OCI-LY3 (cell line): ENCODE measurements around the gene SH3BP5L.
"Not testable (repeated sequence)": the region's sequence is repeated elsewhere in the genome, so short reads cannot be mapped to it uniquely, and the experiment has no call there.

ENCODE experiments used
- H2AFZ ChIP-seq: fragments of 200-600, 300-600 bp; shearing (Covaris generic); 2 replicates; pipeline ENCODE4 v1.6.0; 2014; ENCODE audit warnings: antibody characterized with exemption, low read depth, low read length
- H3K27ac ChIP-seq: fragments of 200-600, 300-600 bp; sonication (generic); 2 replicates; pipeline ENCODE4 v1.5.1; 2014; ENCODE audit warnings: mild to moderate bottlenecking, low read length, moderate library complexity, mixed read lengths
- H3K27me3 ChIP-seq: fragments of 200-600, 300-600 bp; sonication (generic); 2 replicates; pipeline ENCODE4 v1.6.1; 2014; ENCODE audit warnings: low read depth, low read length, mixed read lengths
- H3K36me3 ChIP-seq: fragments of 200-600, 300-600 bp; sonication (generic); replicated peaks from 2 replicates; pipeline ENCODE3; 2014; ENCODE audit warnings: low read depth, low read length, mixed read lengths
- H3K4me1 ChIP-seq: fragments of 300-600, 200-600 bp; sonication (generic); 2 replicates; pipeline ENCODE4 v1.6.1; 2014; ENCODE audit warnings: low read length, mixed read lengths
- H3K4me2 ChIP-seq: fragments of 200-600, 300-600 bp; sonication (generic); 2 replicates; pipeline ENCODE4 v1.6.1; 2014; ENCODE audit warnings: low read length, mixed read lengths
- H3K4me3 ChIP-seq: fragments of 300-600, 200-600 bp; sonication (generic); 2 replicates; pipeline ENCODE4 v1.5.1; 2014; ENCODE audit warnings: antibody characterized with exemption, mild to moderate bottlenecking, low read length, moderate library complexity
- H3K79me2 ChIP-seq: fragments of 300-600, 200-600 bp; shearing (Covaris generic); 2 replicates; pipeline ENCODE4 v1.6.1; 2014; ENCODE audit warnings: mild to moderate bottlenecking, low read length, mixed read lengths
- H3K9ac ChIP-seq: fragments of 300-600, 200-600 bp; shearing (Covaris generic); 2 replicates; pipeline ENCODE4 v1.6.0; 2014; ENCODE audit warnings: mild to moderate bottlenecking, low read length, moderate library complexity
- H3K9me3 ChIP-seq: fragments of 200-600, 300-600 bp; shearing (Covaris generic); 2 replicates; pipeline ENCODE4 v1.6.1; 2014; ENCODE audit warnings: low read length, mixed read lengths; ENCODE audit not compliant: insufficient read depth
- H4K20me1 ChIP-seq: fragments of 200-600, 300-600 bp; sonication (generic); 2 replicates; pipeline ENCODE4 v1.6.1; 2016; ENCODE audit warnings: low read length, mixed read lengths; ENCODE audit not compliant: insufficient read depth
- EZH2phosphoT487 ChIP-seq: fragments of 200-600 bp; shearing (Covaris generic); IDR thresholded peaks from 2 replicates; pipeline ENCODE4 v1.6.1; 2018; ENCODE audit warnings: antibody characterized with exemption, mixed run types, low read depth
- TF ChIP-seq, protein P1 (sequence below): fragments of 200-600, 300-600 bp; sonication (generic); IDR thresholded peaks from 2 replicates; pipeline ENCODE4 v1.5.1; 2014; ENCODE audit warnings: antibody characterized with exemption, low read length, low read depth

SH3BP5L gene

GRCh38 chr1:248792342-248792741 lies 33.4 kb downstream of the SH3BP5L start:
- Histone ChIP-seq H3K4me2 (peak overlapping the region; percentile 2), H4K20me1 (0 out of 2 replicates have a peak, but pooled peaks cover 5% of the 10 kb centered on the region), H3K9me3 (peaks cover 10% of the 10 kb centered on the region; the same call in 1 of the 2 replicates), H3K4me1 (peaks cover 23% of the 10 kb centered on the region), H3K36me3 (no peaks in the 10 kb centered on the region), H3K9ac (no peak overlapping the region), H2AFZ (no peak overlapping the region), H3K4me3 (no peak overlapping the region), H3K27ac (no peak overlapping the region), H3K27me3 (peaks cover 90% of the 10 kb centered on the region), H3K79me2 (no peaks in the 10 kb centered on the region)
- TF ChIP-seq EZH2phosphoT487 = no peak
- TF ChIP-seq, protein P1, sequence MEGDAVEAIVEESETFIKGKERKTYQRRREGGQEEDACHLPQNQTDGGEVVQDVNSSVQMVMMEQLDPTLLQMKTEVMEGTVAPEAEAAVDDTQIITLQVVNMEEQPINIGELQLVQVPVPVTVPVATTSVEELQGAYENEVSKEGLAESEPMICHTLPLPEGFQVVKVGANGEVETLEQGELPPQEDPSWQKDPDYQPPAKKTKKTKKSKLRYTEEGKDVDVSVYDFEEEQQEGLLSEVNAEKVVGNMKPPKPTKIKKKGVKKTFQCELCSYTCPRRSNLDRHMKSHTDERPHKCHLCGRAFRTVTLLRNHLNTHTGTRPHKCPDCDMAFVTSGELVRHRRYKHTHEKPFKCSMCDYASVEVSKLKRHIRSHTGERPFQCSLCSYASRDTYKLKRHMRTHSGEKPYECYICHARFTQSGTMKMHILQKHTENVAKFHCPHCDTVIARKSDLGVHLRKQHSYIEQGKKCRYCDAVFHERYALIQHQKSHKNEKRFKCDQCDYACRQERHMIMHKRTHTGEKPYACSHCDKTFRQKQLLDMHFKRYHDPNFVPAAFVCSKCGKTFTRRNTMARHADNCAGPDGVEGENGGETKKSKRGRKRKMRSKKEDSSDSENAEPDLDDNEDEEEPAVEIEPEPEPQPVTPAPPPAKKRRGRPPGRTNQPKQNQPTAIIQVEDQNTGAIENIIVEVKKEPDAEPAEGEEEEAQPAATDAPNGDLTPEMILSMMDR = no peak

- Histone ChIP-seq H3K9ac (no peak overlapping the region), H2AFZ (no peak overlapping the region), H3K4me2 (no peak overlapping the region), H3K79me2 (no peaks in the 10 kb centered on the region), H3K27me3 (peaks cover 92% of the 10 kb centered on the region), H4K20me1 (0 out of 2 replicates have a peak, but pooled peaks cover 5% of the 10 kb centered on the region), H3K36me3 (no peaks in the 10 kb centered on the region), H3K27ac (no peak overlapping the region), H3K4me1 (peaks cover 23% of the 10 kb centered on the region), H3K9me3 (peaks cover 10% of the 10 kb centered on the region; the same call in 1 of the 2 replicates), H3K4me3 (no peak overlapping the region)
- TF ChIP-seq, protein P1 = peak; percentile 10; the same call in 1 of the 2 replicates
- no peak for TF ChIP-seq EZH2phosphoT487
Measured at GRCh38 chr1:248791010-248791409, 34.7 kb downstream of the SH3BP5L start.

GRCh38 chr1:248790456-248790855 lies 35.3 kb downstream of the SH3BP5L start:
- H3K27ac ChIP-seq = no peak overlapping the region
- H4K20me1 ChIP-seq = 0 out of 2 replicates have a peak, but pooled peaks cover 5% of the 10 kb centered on the region
- H3K79me2 ChIP-seq = no peaks in the 10 kb centered on the region
- H3K36me3 ChIP-seq = no peaks in the 10 kb centered on the region
- H3K9me3 ChIP-seq = peaks cover 6% of the 10 kb centered on the region; the same call in 1 of the 2 replicates
- no peak overlapping the region for H3K9ac ChIP-seq
- no peak for TF ChIP-seq EZH2phosphoT487
- TF ChIP-seq, protein P1 = no peak
- no peak overlapping the region for H3K4me2 ChIP-seq
- peaks cover 92% of the 10 kb centered on the region for H3K27me3 ChIP-seq
- no peak overlapping the region for H2AFZ ChIP-seq
- peaks cover 23% of the 10 kb centered on the region for H3K4me1 ChIP-seq
- H3K4me3 ChIP-seq = no peak overlapping the region

GRCh38 chr1:248789337-248789736 lies 36.4 kb downstream of the SH3BP5L start:
- H2AFZ ChIP-seq, H3K9ac ChIP-seq, H3K4me2 ChIP-seq, H3K9me3 ChIP-seq, H3K4me3 ChIP-seq, H3K36me3 ChIP-seq, H4K20me1 ChIP-seq, H3K27ac ChIP-seq, H3K79me2 ChIP-seq: not testable (repeated sequence)
- peaks cover 23% of the 10 kb centered on the region for H3K4me1 ChIP-seq
- peaks cover 87% of the 10 kb centered on the region for H3K27me3 ChIP-seq

DNA sequence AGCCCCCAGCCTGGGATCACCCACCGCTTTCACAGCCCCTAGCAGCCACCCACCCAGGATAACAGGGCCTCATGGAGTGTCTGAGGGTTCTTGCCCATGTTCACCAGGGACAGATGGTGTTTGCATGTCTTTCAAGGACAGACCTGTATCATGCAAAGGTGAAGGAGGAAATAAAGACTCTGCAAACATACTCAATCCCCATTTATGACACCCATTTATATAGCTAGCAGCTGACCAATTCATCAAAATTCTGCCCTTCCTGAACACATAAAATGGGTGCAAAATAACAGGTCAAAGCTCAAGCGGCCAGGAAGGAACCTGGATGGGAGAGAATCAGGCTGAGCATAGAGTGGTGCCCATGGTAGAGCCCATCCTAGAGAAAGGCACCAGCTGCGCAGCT lies 37.4 kb downstream of the SH3BP5L start:
- Histone ChIP-seq H3K27me3 (peaks cover 91% of the 10 kb centered on the region), H3K4me2 (no peak overlapping the region), H4K20me1 (0 out of 2 replicates have a peak, but pooled peaks cover 5% of the 10 kb centered on the region), H3K36me3 (no peaks in the 10 kb centered on the region), H3K4me1 (peaks cover 13% of the 10 kb centered on the region), H2AFZ (no peak overlapping the region), H3K9me3 (no peaks in the 10 kb centered on the region), H3K79me2 (no peaks in the 10 kb centered on the region), H3K9ac (no peak overlapping the region), H3K27ac (no peak overlapping the region), H3K4me3 (no peak overlapping the region)
- TF ChIP-seq, protein P1 = no peak
- no peak for TF ChIP-seq EZH2phosphoT487
